Mucosa of rectum (tissue), 2 donors: ENCODE data around the gene BCKDHA.
A peak's percentile ranks its signal among the peaks of the same experiment; 100 is the strongest.

Experiments
- H3K27ac ChIP-seq, 2 donors: one replicate each; pipeline ENCODE4 v1.7.0; 2013; ENCODE audit warnings: inconsistent platforms in 2 of 2, low read depth in 2 of 2, low read length in 2 of 2
- H3K27me3 ChIP-seq, 2 donors: one replicate each; pipeline ENCODE4 v1.7.0; 2013; ENCODE audit warnings: low read length in 2 of 2; ENCODE audit not compliant: control insufficient read depth in 2 of 2, insufficient read depth in 2 of 2
- H3K36me3 ChIP-seq, 2 donors: one replicate each; pipeline ENCODE4 v1.7.0; 2013; ENCODE audit warnings: low read length in 2 of 2; ENCODE audit not compliant: control insufficient read depth in 2 of 2, insufficient read depth in 2 of 2
- H3K4me1 ChIP-seq, 2 donors: one replicate each; pipeline ENCODE4 v1.7.0; 2013; ENCODE audit warnings: low read length in 2 of 2, mild to moderate bottlenecking in 1 of 2; ENCODE audit not compliant: control insufficient read depth in 2 of 2, insufficient read depth in 2 of 2
- H3K4me3 ChIP-seq, 2 donors: one replicate each; pipeline ENCODE4 v1.7.0; 2013; ENCODE audit warnings: low read length in 2 of 2
- H3K9ac ChIP-seq, 2 donors: one replicate each; pipeline ENCODE4 v1.7.0; 2013; ENCODE audit warnings: low read length in 2 of 2, low read depth in 1 of 2, mild to moderate bottlenecking in 1 of 2
- H3K9me3 ChIP-seq, 2 donors: one replicate each; pipeline ENCODE4 v1.7.0; 2013; ENCODE audit warnings: low read length in 2 of 2; ENCODE audit not compliant: control insufficient read depth in 2 of 2
- donor health status: healthy.
- donor health status: Normal muscosa, but diverticular disease.

BCKDHA gene

GRCh38 chr19:41413947-41414346, 16.3 kb downstream of the BCKDHA start:
- no peaks in the 10 kb centered on the region for H3K9me3 ChIP-seq
- no peaks in the 10 kb centered on the region for H3K27me3 ChIP-seq
- H3K4me1 ChIP-seq = peaks cover 9 to 25% of the 10 kb centered on the region in 2 donors
- H3K4me3 ChIP-seq = no peak overlapping the region
- H3K36me3 ChIP-seq = peaks cover 23 to 50% of the 10 kb centered on the region in 2 donors
- H3K9ac ChIP-seq = no peak overlapping the region
- no peak overlapping the region for H3K27ac ChIP-seq

DNA sequence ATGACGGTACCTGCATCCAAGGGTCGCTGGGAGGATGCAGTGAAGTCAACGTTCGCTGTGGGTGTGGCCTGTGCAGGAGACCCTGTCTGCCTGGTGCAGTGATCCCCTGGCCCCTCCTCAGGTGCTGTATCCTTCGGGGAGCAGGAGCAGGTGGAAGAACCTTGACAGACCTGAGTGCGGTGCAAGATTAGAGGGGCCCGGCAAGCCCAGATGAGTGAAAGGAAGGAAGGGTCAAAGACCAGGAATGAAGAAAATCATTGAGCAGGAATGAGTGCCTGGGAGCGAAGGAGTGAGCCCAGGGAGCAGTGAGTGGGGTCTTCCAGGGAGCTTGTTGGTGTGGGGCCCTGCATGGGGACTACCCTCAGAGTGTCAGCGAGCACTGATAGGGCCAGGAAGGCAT, 16.8 kb downstream of the BCKDHA start:
- Histone ChIP-seq H3K36me3 (peaks cover 26 to 55% of the 10 kb centered on the region in 2 donors), H3K4me3 (no peak overlapping the region), H3K4me1 (peaks cover 7 to 20% of the 10 kb centered on the region in 2 donors), H3K27me3 (no peaks in the 10 kb centered on the region), H3K9ac (no peak overlapping the region), H3K27ac (no peak overlapping the region), H3K9me3 (no peaks in the 10 kb centered on the region)

DNA sequence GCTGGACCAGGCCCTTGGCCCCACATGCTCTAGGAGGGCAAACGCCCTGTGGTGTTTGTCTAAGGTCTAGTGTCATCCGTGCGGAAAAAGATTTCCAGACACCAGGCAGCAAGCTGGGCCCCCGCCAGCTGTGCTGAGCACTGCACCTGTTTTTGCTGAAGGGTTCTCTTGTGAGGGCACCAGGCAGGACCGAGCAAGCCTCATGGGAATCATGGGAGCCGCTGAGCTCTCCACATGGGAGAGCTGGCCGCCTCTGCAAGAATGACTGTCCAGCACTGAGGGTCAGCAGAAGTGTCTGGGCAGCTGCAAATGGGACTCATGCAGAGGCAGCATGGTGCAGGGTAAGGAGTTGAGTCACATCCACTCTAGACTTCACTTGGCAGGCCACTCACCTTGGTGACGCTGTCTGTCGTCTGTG, 17.5 kb downstream of the BCKDHA start:
- no peaks in the 10 kb centered on the region for H3K9me3 ChIP-seq
- H3K4me3 ChIP-seq = no peak overlapping the region
- no peak overlapping the region for H3K9ac ChIP-seq
- peaks cover 7 to 19% of the 10 kb centered on the region in 2 donors for H3K4me1 ChIP-seq
- peak overlapping the region in 1 of 2 donors; percentile 26 for H3K27ac ChIP-seq
- peaks cover 29 to 62% of the 10 kb centered on the region in 2 donors for H3K36me3 ChIP-seq
- no peaks in the 10 kb centered on the region for H3K27me3 ChIP-seq

- no peak overlapping the region for H3K4me3 ChIP-seq
- no peaks in the 10 kb centered on the region for H3K27me3 ChIP-seq
- H3K36me3 ChIP-seq = peaks cover 26 to 67% of the 10 kb centered on the region in 2 donors
- peaks cover 15 to 27% of the 10 kb centered on the region in 2 donors for H3K4me1 ChIP-seq
- no peaks in the 10 kb centered on the region for H3K9me3 ChIP-seq
- peak overlapping the region; percentile 72 to 79 for H3K27ac ChIP-seq
- H3K9ac ChIP-seq = peak overlapping the region in 1 of 2 donors; percentile 35
These were observed 18.6 kb downstream of the BCKDHA start for GRCh38 chr19:41416194-41416674.

- H3K9ac ChIP-seq = peak overlapping the region in 1 of 2 donors; percentile 40
- H3K4me3 ChIP-seq = no peak overlapping the region
- H3K4me1 ChIP-seq = peaks cover 36 to 47% of the 10 kb centered on the region in 2 donors
- no peaks in the 10 kb centered on the region for H3K9me3 ChIP-seq
- H3K27me3 ChIP-seq = no peaks in the 10 kb centered on the region
- H3K36me3 ChIP-seq = peaks cover 39 to 66% of the 10 kb centered on the region in 2 donors
- peak overlapping the region; percentile 71 to 75 for H3K27ac ChIP-seq
These were observed 22.7 kb downstream of the BCKDHA start for GRCh38 chr19:41420101-41420880.

DNA sequence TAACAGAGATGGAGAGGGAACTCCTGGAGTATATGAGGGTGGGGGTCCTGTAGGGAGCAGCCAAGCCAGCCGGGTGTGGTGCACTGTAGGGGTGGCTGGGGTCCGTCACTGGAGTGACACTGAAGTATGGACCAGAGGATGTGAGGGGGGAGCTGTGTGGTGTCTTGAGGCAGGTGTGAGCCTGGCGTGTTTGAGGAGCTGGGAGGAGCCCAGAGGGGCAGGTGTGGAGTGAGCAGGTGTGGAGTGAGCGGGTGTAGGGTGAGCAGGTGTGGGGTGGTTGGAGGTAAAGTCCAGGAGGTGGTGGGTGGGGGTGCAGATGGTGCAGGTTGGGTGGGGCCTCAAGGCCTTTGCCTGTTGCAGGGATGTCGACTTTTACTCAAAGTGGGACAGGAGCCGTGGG, 23.7 kb downstream of the BCKDHA start:
- no peaks in the 10 kb centered on the region for H3K9me3 ChIP-seq
- H3K4me1 ChIP-seq = peaks cover 37 to 52% of the 10 kb centered on the region in 2 donors
- no peaks in the 10 kb centered on the region for H3K27me3 ChIP-seq
- no peak overlapping the region for H3K4me3 ChIP-seq
- H3K27ac ChIP-seq = peak overlapping the region; percentile 71 to 75
- H3K36me3 ChIP-seq = peaks cover 46 to 64% of the 10 kb centered on the region in 2 donors
- peak overlapping the region in 1 of 2 donors; percentile 40 for H3K9ac ChIP-seq

DNA sequence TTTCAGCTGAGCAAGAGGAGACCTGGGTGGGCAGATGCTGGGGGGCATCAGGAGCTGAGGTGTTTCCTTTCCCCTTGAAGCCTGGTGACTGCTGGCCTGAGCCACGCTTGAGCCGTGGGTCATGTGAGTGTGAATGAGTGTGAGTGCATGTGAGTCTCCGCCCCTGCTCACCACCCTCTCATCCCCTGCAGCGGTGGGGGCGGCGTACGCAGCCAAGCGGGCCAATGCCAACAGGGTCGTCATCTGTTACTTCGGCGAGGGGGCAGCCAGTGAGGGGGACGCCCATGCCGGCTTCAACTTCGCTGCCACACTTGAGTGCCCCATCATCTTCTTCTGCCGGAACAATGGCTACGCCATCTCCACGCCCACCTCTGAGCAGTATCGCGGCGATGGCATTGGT, 24.4 kb downstream of the BCKDHA start:
- peaks cover 46 to 62% of the 10 kb centered on the region in 2 donors for H3K36me3 ChIP-seq
- peak overlapping the region in 1 of 2 donors; percentile 13 for H3K4me3 ChIP-seq
- H3K9me3 ChIP-seq = no peaks in the 10 kb centered on the region
- H3K9ac ChIP-seq = no peak overlapping the region
- peak overlapping the region; percentile 68 to 75 for H3K27ac ChIP-seq
- H3K4me1 ChIP-seq = peaks cover 39 to 50% of the 10 kb centered on the region in 2 donors
- H3K27me3 ChIP-seq = no peaks in the 10 kb centered on the region

DNA sequence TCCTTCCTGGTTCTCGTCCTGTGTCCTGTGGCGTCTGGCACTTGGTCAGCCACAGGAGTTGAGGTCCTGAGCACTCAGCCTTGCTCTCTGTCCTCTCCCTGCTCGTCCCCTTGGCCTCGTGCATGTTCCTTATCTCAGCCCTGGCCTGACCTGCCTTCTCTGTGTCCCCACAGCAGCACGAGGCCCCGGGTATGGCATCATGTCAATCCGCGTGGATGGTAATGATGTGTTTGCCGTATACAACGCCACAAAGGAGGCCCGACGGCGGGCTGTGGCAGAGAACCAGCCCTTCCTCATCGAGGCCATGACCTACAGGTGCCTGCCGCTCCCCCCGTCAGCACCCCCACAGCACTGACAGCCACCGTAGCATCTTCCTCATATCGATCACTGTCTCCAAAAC, 24.8 kb downstream of the BCKDHA start:
- Histone ChIP-seq H3K27me3 (no peaks in the 10 kb centered on the region), H3K36me3 (peaks cover 43 to 62% of the 10 kb centered on the region in 2 donors), H3K9me3 (no peaks in the 10 kb centered on the region), H3K9ac (no peak overlapping the region), H3K4me1 (peaks cover 41 to 51% of the 10 kb centered on the region in 2 donors), H3K4me3 (no peak overlapping the region), H3K27ac (peak overlapping the region in 1 of 2 donors; percentile 68)

DNA sequence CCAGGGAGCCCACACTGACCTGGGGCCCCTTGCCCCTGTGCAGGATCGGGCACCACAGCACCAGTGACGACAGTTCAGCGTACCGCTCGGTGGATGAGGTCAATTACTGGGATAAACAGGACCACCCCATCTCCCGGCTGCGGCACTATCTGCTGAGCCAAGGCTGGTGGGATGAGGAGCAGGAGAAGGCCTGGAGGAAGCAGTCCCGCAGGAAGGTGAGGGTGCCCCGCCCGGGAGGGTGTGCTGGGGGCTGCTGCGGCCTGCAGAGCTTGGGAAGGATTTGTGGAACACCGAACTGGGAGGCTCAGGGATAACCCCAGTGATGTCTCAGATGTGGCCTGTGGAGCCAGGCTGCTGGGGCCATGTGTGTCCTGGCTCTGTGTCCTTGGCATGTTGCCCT, 25.3 kb downstream of the BCKDHA start:
- H3K9me3 ChIP-seq = no peaks in the 10 kb centered on the region
- no peak overlapping the region for H3K27ac ChIP-seq
- H3K36me3 ChIP-seq = peaks cover 43 to 62% of the 10 kb centered on the region in 2 donors
- H3K4me1 ChIP-seq = peaks cover 46 to 56% of the 10 kb centered on the region in 2 donors
- H3K4me3 ChIP-seq = no peak overlapping the region
- no peaks in the 10 kb centered on the region for H3K27me3 ChIP-seq
- H3K9ac ChIP-seq = no peak overlapping the region
